PFSK-1 (cell line): ENCODE results near the gene RGP1.

Experiments
- POLR2AphosphoS5 ChIP-seq: IDR thresholded peaks from 2 replicates; pipeline ENCODE4 v1.6.1; 2012; ENCODE audit warnings: low read depth, mild to moderate bottlenecking, control low read depth, low read length, moderate library complexity
- SIN3A ChIP-seq: IDR thresholded peaks from 2 replicates; pipeline ENCODE4 v1.6.1; 2012; ENCODE audit warnings: mild to moderate bottlenecking, low read length, moderate library complexity, borderline replicate concordance; ENCODE audit not compliant: insufficient read depth

DNA sequence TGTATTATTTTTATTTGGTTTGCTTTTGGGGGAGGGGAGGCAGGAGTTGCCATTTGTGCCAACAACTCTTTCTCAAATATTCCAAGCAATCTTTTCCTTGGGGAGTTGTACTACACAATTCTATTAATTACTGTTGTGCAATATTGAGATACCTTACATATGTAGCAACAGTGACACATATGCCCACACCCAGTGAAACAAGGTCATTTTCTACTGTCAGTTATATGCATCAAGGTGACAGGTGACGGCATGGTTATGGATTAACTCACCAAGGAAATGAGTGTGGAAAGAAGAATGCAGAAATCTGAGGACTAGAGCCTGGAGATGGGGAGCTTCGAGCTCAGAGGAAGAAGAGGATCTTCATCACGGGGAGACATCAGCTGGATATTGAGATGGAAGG lies 22.9 kb downstream of the RGP1 start:
- TF ChIP-seq POLR2AphosphoS5, result no peak
- TF ChIP-seq SIN3A, result no peak
